HL-60/S4 treated with retinoic acid at 250 ng/mL for 4 days and 3 days (cell line): ENCODE data around the gene EXOC6B.

Experiments used
- in situ Hi-C: fragments of 300-500 bp; cut with MboI; formaldehyde crosslinking; loops from 2 replicates; pipeline ENCODE4 v1.7.0; 2022; ENCODE audit warnings: low sequenced_read_pairs

Gene EXOC6B

DNA sequence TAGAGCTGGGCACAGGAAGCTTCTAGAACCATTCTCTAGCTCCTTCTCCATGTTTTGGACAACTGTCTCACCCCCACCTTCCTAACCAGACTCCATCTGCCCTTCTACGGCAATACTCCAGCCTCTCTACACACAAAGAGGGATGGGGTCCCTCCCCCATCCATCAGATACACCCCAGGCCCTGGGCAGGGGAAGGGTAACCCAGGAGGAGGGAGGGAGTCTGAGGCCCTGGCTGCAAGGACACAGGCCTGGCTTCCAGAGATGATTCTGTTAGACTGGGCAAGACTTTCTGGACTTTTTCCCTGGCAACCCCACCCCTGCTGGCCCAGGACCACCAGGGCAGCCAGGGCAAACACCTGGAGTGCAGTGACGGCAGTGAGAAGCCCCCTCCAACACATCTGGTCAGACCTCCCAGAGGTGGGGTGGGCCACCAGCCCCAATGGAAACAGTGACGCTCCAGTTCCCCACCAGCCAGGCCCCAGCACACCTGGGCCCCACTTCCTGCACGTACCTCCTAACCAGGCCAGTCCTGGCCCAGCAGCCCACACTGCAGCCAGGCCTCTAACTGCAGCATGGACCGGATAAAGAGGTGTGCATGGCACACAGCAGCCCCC, 684.7 kb downstream of the EXOC6B start:
- in situ Hi-C loops = no loop called here

DNA sequence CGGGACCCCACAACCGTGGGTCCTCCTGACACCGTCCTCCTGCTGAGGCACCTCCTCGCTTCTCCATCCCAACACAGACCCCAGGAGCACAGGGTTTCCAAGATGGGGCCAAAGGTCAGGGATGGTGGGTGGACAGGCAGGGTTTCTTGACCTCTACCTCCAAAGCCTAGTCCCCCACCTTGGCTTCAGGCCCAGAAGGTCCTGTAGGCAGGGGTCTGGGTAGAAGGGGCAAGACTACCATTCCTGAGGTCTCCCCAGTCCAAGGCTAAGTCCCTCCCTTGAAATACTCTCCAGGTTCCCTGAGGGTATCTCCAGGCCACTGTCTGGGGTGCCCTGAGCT, 685.2 kb downstream of the EXOC6B start:
- in situ Hi-C loops = no loop called here

DNA sequence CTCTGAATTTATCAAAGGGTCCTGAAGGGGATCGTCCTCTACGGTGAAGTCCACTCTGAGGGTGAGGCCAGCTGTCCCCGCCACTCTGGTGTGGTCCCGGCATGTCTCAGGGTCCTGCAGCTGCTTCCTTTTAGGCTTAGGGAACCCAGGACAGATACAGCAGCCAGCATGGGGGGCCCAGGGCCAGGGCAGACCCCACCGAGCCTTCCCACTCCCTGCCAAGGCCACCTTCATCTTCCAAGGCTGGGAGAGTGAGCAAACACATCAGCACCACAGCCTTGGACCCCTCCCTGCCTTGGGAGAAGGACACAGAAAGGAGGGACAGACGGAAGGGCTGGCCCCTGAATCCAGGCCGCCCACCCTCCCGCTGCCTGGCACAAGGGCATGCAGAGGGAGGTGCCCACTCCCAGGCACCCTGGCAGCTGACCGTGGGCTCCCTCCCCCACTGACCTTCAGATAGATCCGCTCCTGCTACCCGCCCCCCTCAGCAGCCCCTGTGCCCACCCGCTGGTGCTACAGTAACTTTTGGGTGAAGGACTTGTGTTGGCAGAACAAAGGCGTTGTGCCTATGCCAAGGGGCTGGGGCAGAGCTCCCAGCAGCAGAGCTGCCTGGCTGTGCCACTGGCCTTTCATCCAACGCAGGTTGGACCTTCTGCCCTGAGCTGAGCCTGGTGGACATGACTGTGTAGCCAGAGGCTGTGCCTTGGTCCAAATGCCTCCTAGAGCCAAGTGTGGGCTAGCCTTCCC, 685.8 kb downstream of the EXOC6B start:
- in situ Hi-C loops = no loop called here

DNA sequence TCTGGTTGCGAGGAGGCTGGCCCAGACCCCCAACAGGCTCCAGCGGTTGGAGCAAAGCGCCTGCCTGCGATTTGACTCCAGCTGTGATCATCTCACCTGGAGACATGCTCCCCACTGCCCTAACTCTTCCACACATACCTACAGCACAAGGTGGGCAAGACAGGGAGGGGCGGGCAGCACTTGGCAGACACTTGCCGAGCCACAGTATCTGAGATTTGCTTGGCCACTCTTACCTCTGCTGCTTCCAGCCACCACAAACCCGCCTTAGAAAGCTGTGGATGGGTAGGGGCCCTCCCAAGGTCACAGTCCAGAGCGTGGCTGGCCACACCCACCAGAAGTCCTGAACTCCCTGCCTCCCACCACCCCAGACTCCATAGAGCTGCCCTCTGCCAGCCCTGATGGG, 686.4 kb downstream of the EXOC6B start:
- in situ Hi-C loops = no loop called here

DNA sequence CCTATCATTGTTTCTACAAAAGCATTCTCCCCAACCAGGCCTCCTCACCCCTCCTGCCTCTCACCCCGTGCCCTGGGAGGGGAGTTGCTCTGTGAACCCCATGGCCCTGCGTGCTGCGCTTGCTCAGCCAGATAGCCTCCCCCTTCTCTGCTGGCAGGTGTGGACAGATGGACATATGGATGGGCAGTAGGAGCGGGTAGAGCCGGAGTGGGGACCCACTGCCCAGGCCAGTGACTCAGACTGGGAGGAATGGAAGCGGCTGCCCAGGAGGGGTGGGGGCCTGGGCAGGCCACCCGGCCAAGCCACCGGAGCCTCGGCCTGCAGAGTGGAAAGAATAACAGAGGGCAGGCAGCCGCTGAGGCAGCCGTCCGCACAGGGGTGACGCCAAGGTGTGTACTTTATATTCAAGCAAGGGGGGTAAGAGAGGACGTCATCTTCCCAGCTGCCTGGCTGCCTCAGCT, 686.9 kb downstream of the EXOC6B start:
- in situ Hi-C loops = no loop called here

DNA sequence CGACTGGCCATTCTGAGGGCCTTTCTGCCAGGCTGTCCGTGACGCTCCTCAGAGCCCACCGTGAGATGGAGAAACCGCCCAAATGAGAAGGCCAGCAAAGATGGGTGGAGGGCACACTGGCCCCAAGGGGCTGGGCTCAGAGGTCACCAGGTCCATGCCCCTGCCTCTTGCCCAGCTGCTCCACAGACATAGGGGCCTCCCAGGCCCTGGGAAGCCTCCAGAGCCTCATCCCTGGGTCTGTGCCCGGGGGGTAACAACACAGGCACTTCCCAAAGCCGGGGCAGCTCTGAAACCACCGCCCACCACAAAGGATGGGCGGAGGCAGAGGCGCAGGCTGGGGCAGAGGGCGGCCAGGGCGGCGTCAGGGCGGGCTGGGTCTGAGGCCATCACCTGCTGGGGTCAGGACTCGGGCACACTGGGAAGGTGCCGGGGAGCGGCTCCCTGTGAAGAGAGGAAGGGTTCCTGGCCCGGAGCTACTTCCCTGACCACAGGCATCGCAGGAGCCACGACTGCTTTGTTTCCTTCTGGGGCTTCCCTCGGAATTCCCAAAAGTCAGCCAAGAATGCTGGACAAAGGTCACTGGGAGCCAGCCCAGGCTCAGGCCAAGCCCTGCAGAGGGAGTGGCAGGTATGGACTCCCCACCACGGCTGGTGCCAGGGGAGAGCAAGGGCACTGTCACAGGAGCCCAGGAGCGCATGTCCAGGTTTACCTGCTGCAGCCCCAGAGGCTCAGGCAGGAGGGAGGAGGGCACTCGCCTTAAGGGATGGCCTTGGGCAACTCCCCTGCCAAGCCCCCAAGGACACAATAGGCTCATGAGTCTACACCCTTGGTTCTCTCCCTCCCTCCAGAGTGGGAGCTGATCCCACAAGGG, 687.6 kb downstream of the EXOC6B start:
- in situ Hi-C loops = no loop called here

DNA sequence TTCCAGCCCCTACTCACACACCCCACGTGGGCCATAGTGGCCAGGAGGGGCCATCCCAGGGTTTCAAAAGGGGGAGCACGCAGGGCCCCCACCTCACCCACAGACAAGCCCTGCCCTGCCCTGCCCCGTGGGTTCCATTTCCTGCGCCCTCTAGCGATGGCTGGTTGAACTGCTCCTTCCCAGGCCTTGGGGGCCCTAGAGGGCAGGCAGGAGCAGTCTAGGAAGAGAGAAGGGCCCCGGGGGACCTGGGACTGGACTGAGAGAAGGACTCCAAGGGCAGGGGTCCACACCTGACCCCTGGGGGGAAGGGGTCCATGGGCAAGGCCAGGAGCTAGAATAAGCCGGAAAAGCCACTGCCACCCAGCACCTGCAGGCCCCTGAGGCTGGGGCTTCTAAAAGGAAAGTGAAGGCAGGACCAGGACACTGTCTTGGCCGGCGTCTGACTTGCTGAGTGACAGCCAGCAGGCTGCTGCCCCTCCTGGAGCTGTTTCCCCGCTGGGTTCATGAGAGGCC, 688.3 kb downstream of the EXOC6B start:
- in situ Hi-C loops = no loop called here

DNA sequence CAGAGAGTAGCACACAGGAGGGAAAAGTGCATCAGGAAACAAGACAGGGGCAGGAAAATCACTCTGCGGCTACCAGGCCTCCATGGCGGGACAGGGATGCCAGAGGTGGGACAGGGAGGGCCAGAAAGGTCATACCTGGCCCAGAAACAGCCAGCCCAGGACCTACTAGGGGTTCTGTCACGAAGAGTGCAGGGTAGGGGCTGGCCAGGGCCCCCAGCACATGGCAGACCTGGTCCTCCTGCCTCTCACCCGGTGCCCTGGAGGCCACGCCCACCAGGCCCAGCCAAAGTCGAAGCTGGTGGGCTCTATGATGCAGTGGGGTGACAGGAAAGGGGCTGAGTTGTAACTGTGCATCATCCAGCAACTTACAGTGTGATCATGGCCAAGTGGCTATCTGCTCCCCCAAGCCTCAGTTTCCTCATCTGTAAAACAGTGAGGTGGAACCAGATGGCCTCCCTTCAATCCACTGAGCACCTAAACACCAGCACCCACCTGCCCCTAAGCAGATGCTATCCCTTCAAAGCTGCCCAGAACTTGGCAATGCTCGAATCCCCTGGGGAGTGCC, 688.8 kb downstream of the EXOC6B start:
- in situ Hi-C loops = no loop called here

DNA sequence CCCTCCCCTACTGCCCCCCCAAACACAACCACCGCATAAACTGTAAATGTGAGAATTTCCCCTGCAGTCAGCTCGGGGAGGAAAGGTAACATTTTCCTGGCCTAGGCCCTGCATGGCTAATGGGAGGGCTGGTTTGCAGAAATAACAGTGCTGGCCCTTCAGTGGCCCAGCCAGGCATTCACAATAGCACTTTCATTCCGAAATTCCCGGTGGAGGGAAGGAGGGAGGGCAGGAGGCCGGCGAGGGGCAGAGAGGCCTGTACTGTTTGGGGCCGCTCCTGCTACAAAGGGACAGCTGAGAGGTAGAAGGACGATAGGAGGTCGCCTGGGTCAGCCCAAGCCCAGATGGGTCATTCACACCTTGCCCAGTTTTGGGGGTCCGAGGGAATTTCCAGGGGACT, 689.5 kb downstream of the EXOC6B start:
- in situ Hi-C loops = no loop called here

DNA sequence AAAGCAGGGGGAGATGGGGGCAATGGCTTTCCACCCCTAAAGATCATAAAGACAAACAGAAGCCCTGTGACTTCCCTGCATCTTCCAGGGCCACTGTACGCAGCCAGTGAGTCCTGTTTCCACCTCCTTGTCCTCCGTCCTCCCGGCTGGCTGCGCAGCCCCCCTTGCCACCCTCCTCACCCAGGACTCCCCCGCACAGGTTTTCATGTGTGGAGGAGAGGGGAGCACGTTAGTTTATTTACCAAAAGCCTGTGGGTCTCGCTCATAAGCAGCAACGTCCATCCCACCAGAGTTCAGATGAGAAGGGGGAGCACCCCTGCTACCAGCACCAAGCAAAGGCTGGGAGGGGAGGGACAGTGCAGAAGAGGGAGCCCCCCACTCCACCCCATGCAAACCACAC, 689.9 kb downstream of the EXOC6B start:
- in situ Hi-C loops = no loop called here

DNA sequence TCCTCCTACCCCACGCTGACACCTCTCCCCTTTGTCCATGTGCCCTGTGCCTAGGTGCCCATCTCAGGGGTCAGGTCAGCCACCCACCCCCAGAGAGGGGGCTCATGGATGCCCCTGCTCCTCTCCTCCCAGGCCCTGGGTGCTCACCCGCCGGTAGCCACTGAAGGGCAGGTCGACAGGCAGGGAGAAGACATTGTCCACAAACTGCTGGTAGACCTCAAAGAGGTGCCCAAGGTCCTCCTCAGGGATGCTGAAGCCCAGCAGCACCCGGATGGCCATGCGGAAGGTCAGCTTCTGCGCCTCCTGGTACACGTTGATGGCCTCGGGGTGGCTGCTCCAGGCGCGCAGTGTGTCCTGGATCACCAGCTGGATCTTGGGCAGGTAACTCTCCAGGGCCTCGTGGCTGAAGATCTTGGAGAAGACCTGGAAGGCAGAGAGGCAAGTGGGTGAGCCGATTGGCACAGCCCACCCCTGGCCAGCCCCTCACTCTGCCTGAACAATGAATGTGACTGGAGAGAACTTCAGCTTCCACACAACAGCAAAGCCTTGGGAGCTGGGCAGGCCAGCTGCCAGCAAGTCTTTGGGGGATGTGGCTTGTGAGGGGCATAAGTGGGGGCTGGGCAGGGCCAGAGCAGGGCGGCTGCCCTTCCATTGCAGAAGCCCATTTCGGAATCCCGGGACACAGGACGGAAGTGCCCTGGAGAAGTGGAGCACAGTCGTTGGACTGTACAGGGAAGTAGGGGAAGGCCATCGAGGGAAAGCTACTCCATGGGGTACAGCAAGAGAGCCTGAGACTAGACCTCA, 690.6 kb downstream of the EXOC6B start:
- in situ Hi-C loops = no loop called here

DNA sequence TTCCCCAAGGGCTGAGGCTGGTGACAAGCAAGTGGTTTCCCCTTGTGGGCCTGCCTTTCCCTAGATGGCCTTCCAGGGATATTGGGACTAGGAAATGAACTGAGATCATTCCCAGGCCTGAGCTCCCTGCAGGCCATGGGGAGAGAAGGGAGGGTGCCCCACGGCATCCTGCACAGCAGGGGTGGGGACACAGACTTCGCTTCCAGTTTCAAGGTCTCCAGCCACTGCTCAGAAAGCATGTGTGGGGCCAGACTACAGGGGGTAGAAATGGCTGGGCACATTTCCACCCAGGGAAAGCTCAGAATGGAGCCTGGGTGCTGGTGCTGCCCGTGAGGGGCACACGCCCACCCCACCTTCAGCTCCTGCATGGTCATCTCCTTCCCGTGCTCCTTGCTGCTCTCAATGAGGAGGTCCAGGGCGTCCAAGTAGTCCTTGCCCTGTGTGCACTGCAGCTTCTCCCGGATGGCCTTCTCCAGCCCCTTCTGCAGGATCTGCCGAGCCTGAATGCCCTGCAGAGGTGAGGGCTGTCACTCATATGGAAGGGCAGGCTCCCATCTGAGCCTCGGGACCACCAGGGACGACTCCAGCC, 691.3 kb downstream of the EXOC6B start:
- in situ Hi-C loops = no loop called here

DNA sequence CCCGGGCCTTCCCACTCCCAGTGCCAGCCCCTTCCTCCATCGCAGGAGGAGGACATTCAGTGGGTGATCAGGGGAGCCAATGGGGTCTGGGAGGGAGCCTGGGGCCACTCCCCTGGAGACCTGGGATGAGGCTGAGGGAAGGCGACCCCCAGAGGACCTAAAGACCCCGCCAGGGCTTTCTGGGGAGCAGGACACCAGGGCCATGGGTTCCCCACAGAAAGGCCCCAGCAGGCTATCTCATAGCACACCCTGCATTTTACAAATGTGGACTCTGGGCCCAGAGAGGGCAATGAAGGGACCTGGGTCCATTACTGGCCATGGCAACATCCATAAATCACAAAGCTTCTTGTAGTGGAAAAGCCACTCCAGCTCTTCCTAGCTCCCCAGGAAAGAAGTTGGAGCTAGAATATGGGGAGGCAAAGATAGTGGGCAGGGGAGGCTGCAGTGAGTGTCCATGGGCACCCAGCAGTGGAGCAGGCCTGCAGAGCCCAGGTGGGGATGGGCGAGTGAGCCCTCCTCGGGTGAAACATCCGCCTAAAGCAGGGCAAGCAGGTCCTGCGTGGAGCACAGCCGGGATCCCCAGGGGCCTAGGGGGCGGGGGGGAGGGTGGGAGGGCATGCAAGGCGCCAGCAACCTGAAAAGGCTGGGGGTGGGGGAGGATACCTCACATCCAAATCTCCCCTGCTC, 692.0 kb downstream of the EXOC6B start:
- in situ Hi-C loops = no loop called here

DNA sequence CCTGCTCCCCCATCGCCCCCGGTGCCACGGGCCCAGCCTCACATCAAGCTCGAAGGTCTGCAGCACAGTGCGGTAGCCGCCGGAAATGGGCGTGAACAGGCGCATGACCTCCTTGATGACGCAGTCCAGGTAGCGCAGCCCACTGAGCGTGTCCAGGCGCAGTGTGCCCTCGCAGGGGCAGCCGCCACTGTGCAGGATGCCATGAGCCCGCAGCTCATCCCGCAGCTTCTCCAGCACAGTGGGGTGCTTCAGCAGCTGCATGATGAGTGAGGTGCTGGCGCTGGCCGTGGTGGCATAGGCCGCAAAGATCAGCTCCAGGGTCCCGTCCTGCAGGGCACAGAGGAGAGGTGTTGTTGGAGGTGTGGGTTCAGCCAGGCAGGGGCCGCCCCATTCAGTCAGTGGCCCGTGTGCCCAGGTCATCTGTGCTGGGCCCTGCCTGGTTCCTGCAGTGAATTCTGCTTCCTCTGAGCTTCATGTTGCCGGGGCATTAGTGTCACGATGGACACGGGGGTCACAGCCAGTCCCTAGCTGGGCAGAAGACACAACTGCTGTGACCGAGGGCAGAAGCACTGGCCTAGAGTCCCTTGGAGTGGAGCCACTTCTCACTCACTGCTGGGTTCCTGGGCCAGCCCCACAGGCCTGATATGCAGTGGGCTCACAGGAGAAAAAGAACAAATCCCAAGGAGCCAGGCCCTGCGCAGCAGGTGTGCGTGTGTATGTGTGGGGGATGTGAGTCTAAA, 692.7 kb downstream of the EXOC6B start:
- in situ Hi-C loops = no loop called here

DNA sequence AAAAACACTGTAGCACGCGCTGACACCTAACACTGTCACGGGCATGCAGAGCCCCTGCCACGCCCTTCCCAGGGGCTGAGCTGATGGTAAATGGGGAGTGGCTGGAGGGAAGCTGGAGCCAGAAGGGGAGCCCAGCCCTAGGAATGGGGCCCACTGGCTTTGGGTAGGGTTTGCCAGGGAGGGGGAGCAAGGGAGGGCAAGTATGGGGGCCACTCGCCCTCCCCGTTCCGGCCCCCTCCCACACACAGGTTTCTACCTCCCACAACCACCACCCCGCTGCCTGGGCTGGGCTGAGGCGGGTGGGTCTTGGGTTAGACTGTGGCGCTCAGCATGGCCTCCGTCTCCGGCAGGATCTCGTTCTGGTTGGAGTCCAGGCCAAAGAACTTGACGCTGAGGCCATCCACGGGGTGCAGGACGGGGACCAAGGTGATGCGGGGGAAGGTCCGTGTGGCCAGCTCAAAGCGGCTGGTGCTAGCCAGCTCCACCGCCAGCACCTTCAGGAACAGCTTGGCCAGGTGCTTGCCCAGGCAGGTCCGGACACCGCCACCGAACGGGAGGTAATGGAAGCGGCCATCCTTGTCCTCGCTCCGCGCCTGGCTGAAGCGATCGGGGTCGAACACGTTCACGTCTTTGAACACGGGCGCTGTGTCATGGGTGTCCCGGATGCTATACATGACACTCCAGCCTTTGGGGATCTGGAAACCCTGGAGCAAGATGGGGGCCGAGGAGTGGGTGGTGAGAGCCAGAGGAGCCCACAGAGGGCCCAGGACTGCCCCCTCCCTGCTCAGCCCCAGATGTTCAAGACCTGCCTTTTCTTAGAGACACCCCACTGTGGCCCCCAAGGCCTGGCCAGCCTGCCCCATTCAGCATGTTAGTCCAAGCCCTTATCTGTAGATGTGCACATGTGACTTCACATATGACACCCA, 693.7 kb downstream of the EXOC6B start:
- in situ Hi-C loops = no loop called here

DNA sequence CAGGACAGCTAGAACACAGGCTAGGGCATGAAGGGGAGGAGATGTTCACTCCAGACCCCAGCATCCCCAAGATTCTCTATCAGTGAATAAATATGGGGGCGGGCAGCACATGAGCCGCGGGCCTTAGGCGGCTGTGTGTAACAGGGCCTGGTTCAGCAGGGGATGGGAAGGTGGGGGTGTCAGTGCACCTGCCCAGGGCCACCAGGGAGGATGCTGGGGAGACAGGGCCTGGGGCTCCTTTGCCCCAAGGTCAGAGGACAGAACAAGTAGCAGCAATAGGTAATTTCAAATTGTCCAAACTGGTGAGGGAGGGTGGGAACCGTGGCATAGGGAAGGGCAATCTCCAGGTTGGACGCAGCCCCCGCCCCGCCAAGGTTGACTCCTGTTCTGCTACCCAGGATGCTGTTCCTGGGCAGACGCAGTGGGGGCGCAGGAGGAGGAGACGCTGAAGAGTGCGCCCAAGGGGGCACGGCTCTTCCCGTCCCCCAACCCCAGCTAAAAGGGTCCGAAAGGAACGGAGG, 694.4 kb downstream of the EXOC6B start:
- in situ Hi-C loops = no loop called here

DNA sequence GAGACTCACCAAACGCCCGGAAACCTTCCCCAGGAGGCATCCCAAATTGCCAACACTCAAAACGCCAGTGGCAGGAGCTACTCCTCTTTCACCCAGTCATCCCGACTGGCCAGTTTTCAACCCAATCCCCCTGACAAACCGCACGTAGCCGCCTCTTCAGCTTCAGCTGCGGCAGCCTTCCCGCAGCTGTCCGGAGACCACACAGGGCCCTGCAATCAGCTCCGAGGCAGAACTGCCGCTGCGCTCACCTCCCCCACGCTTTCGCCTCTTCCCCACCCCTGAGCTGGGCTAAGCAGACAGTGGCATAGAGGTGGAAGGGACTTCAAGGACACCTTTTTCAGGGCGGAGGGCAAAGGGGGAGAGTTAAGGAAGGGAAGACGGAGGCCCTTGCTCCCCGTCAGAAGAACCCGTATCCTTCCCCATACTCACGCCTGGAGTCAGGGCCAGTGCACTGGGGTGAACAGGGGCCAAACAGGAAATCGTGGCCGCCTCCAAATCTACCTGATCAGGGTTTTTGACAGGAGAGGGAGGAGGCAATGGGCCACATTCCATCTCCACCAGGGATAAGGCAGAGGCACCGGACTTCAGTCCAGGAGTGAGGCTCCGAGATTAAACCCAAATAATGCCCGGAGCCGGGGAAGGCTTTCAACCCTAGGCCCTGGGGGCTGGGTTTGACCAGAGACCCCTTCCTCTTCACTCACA, 695.0 kb downstream of the EXOC6B start:
- in situ Hi-C loops = no loop called here
